ENCODE measurements around the gene MED9. TPM values are rescaled to one million over a fixed set of nuclear protein-coding genes. Genes with fewer than 3 reads are reported as not detected.

The MED9 gene
- total and polyA plus RNA-seq, 10 of the 15 experiments (the other 5 are each of a cell fraction or from before 2014, with no cell fraction given), result 1.5 to 22.4 (median 14.8) TPM

DNA sequence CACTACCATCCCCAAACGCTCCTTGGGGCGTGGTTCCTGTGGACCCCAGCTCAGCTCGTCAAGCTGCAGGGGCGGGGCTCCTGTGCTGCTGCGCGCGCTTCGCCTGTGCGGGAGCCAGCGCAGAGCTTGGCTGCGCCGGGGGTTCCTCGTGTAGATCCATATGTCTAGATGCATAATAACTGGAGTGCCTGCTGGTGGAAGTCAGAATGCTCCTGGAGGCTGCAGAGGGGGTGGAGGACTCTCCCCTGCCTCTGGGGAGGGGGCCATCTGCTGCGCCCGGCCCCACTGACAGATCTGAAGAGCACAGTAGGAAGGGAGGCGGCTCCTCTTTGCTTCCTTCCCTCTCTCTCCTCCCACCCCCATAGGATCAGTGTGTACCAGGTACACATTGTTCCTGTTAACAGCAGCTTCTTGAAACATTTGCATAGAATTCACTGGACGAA, 14.8 kb downstream of the MED9 start:
- ATAC-seq (no peak), DNase-seq (ENCODE audit: low read depth, low spot score) (no peak), FAIRE-seq (no peak)
- Histone ChIP-seq H4K20me1 (ENCODE audit: control insufficient read depth, insufficient read depth) (0 out of 2 replicates have a peak, but pooled peaks cover 3% of the 10 kb centered on the region), H3K4me1 (ENCODE audit: control insufficient read depth, insufficient read depth, low read length) (peaks cover 4% of the 10 kb centered on the region; the same call in 1 of the 2 replicates), H3K27ac (ENCODE audit: control insufficient read depth, insufficient read depth) (no peak overlapping the region), H3K9ac (ENCODE audit: control insufficient read depth, insufficient read depth, low read length) (no peak overlapping the region), H3K79me2 (ENCODE audit: control insufficient read depth, insufficient read depth, low read length) (no peaks in the 10 kb centered on the region), H3K27me3 (replicated peaks in 1 of 2; ENCODE audit: control insufficient read depth in 2 of 2, insufficient read depth in 2 of 2, low read length in 1 of 2) (peaks cover 0 to 10% of the 10 kb centered on the region in 2 experiments; a peak in 3 of 4 replicates), H3K4me3 (no peak overlapping the region), H3K9me3 (replicated peaks; ENCODE audit: control insufficient read depth, insufficient read depth, low read length) (no peaks in the 10 kb centered on the region), H3K36me3 (ENCODE audit: control insufficient read depth in 2 of 2, insufficient read depth in 2 of 2, low read length in 1 of 2) (peaks cover 5 to 6% of the 10 kb centered on the region in 2 experiments; a peak in 1 of 4 replicates), H3K4me2 (ENCODE audit: control insufficient read depth, insufficient read depth) (no peak overlapping the region), H2AFZ (ENCODE audit: control insufficient read depth, low read depth, low read length) (no peak overlapping the region)
- ChIA-PET CTCF (interaction anchor here (1.0 to 1.5 kb wide), 2 partner anchors 137 to 428 kb away, joined by 3 to 6 read pairs; no protein-coding TSS in a partner anchor), SMC1A (ENCODE audit: uncharacterized antibody, unreplicated experiment) (no interaction called here), RAD21 (ENCODE audit: unreplicated experiment) (no interaction called here), POLR2A (no interaction called here)
- 81% methylated on average over 17 of the region's 17 CpGs for WGBS (ENCODE audit: insufficient coverage, insufficient replicate concordance, low lambda C conversion rate, missing lambda C conversion rate)
- in situ Hi-C loops (cut with MboI), result no loop called here
- no TSS peak for BruUV-seq (replicated peaks)
- TF ChIP-seq SMARCA5 (IDR thresholded peaks at IDR 0.05) (no peak), MYB (IDR thresholded peaks at IDR 0.05; ENCODE audit: borderline replicate concordance, low read depth, low read length) (no peak), ZNF622 (IDR thresholded peaks at IDR 0.05) (no peak), IKZF2 (IDR thresholded peaks at IDR 0.05) (no peak), IRF4 (IDR thresholded peaks at IDR 0.05; ENCODE audit: low read depth, low read length) (no peak), NRF1 (conservative IDR thresholded peaks at IDR 0.05; ENCODE audit: low read depth, low read length) (no peak), ESRRA (IDR thresholded peaks at IDR 0.05; ENCODE audit: low read length) (no peak), ZBED1 (IDR thresholded peaks at IDR 0.05; ENCODE audit: borderline replicate concordance) (no peak)
- TF ChIP-seq, protein P1, sequence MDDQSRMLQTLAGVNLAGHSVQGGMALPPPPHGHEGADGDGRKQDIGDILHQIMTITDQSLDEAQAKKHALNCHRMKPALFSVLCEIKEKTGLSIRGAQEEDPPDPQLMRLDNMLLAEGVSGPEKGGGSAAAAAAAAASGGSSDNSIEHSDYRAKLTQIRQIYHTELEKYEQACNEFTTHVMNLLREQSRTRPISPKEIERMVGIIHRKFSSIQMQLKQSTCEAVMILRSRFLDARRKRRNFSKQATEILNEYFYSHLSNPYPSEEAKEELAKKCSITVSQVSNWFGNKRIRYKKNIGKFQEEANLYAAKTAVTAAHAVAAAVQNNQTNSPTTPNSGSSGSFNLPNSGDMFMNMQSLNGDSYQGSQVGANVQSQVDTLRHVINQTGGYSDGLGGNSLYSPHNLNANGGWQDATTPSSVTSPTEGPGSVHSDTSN (IDR thresholded peaks at IDR 0.05; ENCODE audit: insufficient replicate concordance, low read depth, low read length), result no peak
- TF ChIP-seq, protein P2, sequence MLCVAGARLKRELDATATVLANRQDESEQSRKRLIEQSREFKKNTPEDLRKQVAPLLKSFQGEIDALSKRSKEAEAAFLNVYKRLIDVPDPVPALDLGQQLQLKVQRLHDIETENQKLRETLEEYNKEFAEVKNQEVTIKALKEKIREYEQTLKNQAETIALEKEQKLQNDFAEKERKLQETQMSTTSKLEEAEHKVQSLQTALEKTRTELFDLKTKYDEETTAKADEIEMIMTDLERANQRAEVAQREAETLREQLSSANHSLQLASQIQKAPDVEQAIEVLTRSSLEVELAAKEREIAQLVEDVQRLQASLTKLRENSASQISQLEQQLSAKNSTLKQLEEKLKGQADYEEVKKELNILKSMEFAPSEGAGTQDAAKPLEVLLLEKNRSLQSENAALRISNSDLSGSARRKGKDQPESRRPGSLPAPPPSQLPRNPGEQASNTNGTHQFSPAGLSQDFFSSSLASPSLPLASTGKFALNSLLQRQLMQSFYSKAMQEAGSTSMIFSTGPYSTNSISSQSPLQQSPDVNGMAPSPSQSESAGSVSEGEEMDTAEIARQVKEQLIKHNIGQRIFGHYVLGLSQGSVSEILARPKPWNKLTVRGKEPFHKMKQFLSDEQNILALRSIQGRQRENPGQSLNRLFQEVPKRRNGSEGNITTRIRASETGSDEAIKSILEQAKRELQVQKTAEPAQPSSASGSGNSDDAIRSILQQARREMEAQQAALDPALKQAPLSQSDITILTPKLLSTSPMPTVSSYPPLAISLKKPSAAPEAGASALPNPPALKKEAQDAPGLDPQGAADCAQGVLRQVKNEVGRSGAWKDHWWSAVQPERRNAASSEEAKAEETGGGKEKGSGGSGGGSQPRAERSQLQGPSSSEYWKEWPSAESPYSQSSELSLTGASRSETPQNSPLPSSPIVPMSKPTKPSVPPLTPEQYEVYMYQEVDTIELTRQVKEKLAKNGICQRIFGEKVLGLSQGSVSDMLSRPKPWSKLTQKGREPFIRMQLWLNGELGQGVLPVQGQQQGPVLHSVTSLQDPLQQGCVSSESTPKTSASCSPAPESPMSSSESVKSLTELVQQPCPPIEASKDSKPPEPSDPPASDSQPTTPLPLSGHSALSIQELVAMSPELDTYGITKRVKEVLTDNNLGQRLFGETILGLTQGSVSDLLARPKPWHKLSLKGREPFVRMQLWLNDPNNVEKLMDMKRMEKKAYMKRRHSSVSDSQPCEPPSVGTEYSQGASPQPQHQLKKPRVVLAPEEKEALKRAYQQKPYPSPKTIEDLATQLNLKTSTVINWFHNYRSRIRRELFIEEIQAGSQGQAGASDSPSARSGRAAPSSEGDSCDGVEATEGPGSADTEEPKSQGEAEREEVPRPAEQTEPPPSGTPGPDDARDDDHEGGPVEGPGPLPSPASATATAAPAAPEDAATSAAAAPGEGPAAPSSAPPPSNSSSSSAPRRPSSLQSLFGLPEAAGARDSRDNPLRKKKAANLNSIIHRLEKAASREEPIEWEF (IDR thresholded peaks at IDR 0.05; ENCODE audit: insufficient replicate concordance, low read depth, low read length), result no peak
- intact Hi-C loops (cut with micrococcal nuclease; ENCODE audit: unreplicated experiment), result no loop called here
